Measurements from ENCODE around the gene TLE1.

- TF ChIP-seq EZH2 (IDR thresholded peaks at IDR 0.05; ENCODE audit: borderline replicate concordance, insufficient read depth, low read depth, low read length, poor library complexity, severe bottlenecking) (no peak), CTCF (IDR thresholded peaks at IDR 0.05) (no peak)
Observed at GRCh38 chr9:81621785-81622259, 67.5 kb downstream of the TLE1 start.
